IPS-20b (cell line): ENCODE data around the gene MTMR2.

Experiments
- H3K27ac ChIP-seq: one replicate; pipeline ENCODE4 v1.5.1; 2013; ENCODE audit warnings: low read length
- H3K27me3 ChIP-seq: 2 replicates; pipeline ENCODE4 v1.6.1; 2013; ENCODE audit warnings: mild to moderate bottlenecking, low read length, inconsistent platforms; ENCODE audit not compliant: insufficient read depth
- H3K36me3 ChIP-seq: 2 replicates; pipeline ENCODE4 v1.6.1; 2013; ENCODE audit warnings: low read depth, mild to moderate bottlenecking, inconsistent platforms, low read length, moderate library complexity; ENCODE audit not compliant: insufficient read depth
- H3K4me1 ChIP-seq: 2 replicates; pipeline ENCODE4 v1.6.1; 2013; ENCODE audit warnings: mild to moderate bottlenecking, control low read depth, inconsistent platforms, low read length, moderate library complexity; ENCODE audit not compliant: insufficient read depth
- H3K4me3 ChIP-seq: 2 replicates; pipeline ENCODE4 v1.5.1; 2013; ENCODE audit warnings: mild to moderate bottlenecking, low read length, inconsistent platforms
- H3K9ac ChIP-seq: 2 replicates; pipeline ENCODE4 v1.6.1; 2013; ENCODE audit warnings: low read depth, mild to moderate bottlenecking, inconsistent platforms, low read length, moderate library complexity
- H3K9me3 ChIP-seq: 2 replicates; pipeline ENCODE4 v1.6.1; 2013; ENCODE audit warnings: mild to moderate bottlenecking, low read depth, low read length, inconsistent platforms; ENCODE audit not compliant: insufficient read depth

The MTMR2 gene

DNA sequence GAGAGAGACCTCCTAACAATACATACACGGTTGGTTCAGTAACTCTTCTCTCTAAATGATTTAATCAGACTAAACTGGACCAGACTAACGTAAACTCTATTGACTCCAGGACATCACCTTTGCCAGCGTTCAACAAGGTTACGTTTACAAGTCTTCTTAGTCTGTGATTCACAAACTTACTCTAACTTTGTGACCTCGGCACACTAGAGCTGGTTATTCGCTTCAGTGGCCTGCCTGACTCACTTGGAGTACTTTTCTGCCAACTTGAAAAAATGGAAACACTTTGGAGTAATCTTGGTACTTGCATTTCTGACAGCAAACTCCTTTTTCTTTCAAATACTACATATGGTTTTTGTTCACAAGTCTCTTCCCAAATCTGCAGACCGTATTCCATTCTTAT is 26.2 kb downstream of the MTMR2 start:
- H3K9me3 ChIP-seq, result no peaks in the 10 kb centered on the region
- no peaks in the 10 kb centered on the region for H3K27me3 ChIP-seq
- H3K4me1 ChIP-seq, result peaks cover 12% of the 10 kb centered on the region; the same call in 1 of the 2 replicates
- H3K27ac ChIP-seq, result no peak overlapping the region
- H3K36me3 ChIP-seq, result no peaks in the 10 kb centered on the region
- no peak overlapping the region for H3K9ac ChIP-seq
- H3K4me3 ChIP-seq, result no peak overlapping the region

DNA sequence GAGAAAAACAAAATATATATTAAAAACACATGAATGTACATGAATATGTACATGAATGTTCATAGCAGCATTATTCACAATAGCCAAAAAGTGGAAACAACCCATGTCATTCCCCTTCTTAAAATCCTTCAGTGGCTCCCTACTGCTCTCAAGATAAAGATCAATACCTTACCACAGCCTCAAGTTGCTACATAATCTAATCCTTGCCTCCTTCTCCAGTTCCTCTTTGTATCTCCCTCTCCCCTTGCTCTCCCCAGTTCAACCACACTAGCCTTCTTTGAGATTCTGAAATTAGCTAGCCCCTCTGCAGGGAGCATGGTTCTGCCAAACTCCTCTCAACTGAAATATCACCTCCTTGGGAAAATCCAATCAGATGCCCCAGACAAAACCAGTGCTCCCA is 28.1 kb downstream of the MTMR2 start:
- H3K4me1 ChIP-seq, result peaks cover 7% of the 10 kb centered on the region; the same call in 1 of the 2 replicates
- no peaks in the 10 kb centered on the region for H3K36me3 ChIP-seq
- H3K9me3 ChIP-seq, result no peaks in the 10 kb centered on the region
- H3K9ac ChIP-seq, result no peak overlapping the region
- no peaks in the 10 kb centered on the region for H3K27me3 ChIP-seq
- no peak overlapping the region for H3K27ac ChIP-seq
- H3K4me3 ChIP-seq, result no peak overlapping the region

DNA sequence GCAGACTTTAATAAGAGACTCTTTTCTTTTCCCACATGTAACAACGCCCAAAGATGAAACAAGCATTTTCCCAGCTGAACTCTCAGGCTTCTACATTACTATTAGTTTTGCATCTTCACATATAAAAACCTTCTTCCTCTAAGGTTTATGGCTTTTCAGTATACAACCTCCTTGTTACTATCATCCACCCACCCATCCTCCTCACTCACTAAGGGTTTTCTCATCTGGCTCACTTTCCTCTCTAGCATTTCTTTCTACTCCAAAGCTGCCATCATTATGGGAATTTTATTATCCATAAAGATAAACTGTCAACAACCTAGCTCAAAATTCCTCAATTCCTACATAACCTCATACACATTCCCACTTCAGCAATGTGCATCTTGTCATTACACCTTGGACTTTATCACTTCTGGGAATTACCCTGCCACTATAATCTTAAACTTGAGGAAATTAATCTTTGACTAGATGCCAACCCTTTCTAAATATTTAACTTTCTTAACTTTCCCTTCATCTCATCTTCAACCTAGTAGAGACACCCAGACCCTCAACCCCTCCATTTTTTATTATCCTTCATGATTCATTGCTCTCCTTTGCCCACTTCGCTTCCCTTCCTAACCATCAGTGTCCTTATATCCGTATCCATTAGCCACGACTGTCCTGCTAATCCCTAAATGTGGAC is 30.9 kb downstream of the MTMR2 start:
- Histone ChIP-seq H3K9me3 (no peaks in the 10 kb centered on the region), H3K36me3 (peaks cover under 1% of the 10 kb centered on the region; the same call in 1 of the 2 replicates), H3K4me3 (no peak overlapping the region), H3K27me3 (no peaks in the 10 kb centered on the region), H3K27ac (no peak overlapping the region), H3K4me1 (peaks cover 6% of the 10 kb centered on the region; the same call in 1 of the 2 replicates), H3K9ac (no peak overlapping the region)

DNA sequence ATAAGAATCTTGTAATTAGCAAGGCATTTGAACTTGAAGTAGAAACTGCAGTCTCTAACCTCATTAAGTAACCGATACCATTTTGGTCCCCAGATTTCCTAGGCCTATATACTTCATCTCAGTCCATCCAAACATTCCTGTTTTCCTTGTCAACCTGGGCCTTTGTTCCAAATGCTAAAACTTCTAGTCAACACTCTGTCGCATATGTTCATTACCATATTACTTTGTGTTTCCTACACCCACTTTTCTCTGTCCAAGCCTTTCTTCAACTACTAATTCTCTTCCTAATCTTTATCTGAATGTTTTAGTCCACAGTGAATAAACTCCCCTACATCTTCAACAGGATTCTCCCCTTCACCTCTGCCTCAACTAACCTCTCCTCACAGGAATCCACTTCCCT is 31.4 kb downstream of the MTMR2 start:
- H3K4me1 ChIP-seq, result peaks cover 6% of the 10 kb centered on the region; the same call in 1 of the 2 replicates
- H3K9ac ChIP-seq, result no peak overlapping the region
- no peak overlapping the region for H3K27ac ChIP-seq
- H3K9me3 ChIP-seq, result no peaks in the 10 kb centered on the region
- no peaks in the 10 kb centered on the region for H3K27me3 ChIP-seq
- H3K4me3 ChIP-seq, result no peak overlapping the region
- peaks cover 6% of the 10 kb centered on the region; the same call in 1 of the 2 replicates for H3K36me3 ChIP-seq

DNA sequence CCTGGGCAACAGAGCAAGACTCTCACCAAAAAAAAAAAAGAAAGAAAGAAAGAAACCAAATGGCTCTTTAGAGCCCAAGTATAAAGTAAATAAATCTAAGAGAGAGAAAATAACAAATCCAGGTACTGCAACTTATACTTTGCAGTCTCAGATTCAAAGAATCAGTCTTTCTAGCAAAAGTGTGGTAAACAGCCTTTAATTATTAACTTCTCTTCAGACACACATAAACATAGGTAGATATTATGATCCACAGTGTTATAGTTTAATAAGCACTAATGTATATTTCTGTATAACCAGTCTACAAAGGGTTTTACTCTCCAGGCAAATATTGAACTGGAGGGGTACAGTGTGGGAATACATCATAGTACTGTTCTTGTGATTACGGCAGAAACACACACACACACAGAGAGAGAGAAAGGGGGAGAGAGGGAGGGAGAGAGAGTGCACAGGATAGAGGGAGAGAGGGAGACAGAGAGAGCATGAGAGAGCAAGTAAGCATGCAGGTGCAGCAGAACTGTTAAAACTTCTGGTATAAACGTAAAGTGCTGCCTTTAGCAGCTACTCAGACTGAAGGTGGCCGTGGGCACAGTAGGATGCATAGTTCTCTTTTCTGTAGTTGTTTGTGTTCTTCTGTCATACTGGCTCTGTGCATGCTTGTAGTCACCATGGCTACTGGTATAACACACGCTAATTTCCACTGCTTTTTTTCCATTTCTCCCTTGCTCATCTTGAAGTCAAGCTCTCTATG is 32.3 kb downstream of the MTMR2 start:
- H3K4me1 ChIP-seq, result peaks cover 6% of the 10 kb centered on the region; the same call in 1 of the 2 replicates
- H3K9ac ChIP-seq, result no peak overlapping the region
- H3K9me3 ChIP-seq, result no peaks in the 10 kb centered on the region
- H3K36me3 ChIP-seq, result peaks cover 15% of the 10 kb centered on the region; the same call in 1 of the 2 replicates
- no peak overlapping the region for H3K27ac ChIP-seq
- no peak overlapping the region for H3K4me3 ChIP-seq
- no peaks in the 10 kb centered on the region for H3K27me3 ChIP-seq

DNA sequence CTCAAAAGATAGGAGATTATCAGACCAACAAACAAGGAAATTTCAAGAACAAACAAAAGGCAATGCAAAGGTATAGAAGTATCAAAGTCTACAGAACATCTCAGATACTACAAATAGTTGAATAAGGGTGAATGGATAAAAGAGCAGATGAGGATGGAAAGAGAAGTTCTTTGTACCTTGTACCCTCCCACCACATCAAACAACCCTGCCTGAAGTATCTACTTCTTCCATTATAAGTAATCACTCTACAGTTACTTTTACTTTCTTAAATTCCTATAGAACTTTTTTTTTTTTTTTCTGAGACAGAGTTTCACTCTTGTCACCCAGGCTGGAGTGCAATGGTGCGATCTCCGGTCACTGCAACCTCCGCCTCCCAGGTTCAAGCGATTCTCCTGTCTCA is 35.1 kb downstream of the MTMR2 start:
- H3K4me1 ChIP-seq, result 0 out of 2 replicates have a peak, but pooled peaks cover 3% of the 10 kb centered on the region
- H3K4me3 ChIP-seq, result no peak overlapping the region
- H3K27ac ChIP-seq, result no peak overlapping the region
- peaks cover 19% of the 10 kb centered on the region; the same call in 1 of the 2 replicates for H3K36me3 ChIP-seq
- no peaks in the 10 kb centered on the region for H3K9me3 ChIP-seq
- H3K27me3 ChIP-seq, result no peaks in the 10 kb centered on the region
- no peak overlapping the region for H3K9ac ChIP-seq

DNA sequence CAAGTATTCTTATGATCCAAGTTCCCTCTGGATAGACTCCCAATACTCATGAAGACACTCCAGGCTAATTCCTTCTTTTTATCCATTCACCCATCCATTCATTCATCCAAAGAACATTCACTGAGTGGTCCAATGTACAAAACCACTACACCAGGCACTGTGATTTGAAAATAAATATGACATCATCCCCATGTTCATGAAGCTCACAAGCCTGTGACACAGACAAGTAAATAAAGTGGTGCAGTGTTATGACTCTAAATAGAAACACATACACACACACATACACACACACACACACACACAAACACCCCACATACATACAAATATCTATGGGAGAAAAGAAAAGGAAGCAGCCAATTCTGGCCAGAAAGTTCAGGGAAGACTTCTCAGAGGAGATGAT is 35.5 kb downstream of the MTMR2 start:
- H3K27me3 ChIP-seq, result no peaks in the 10 kb centered on the region
- H3K9me3 ChIP-seq, result no peaks in the 10 kb centered on the region
- H3K36me3 ChIP-seq, result peaks cover 19% of the 10 kb centered on the region; the same call in 1 of the 2 replicates
- 0 out of 2 replicates have a peak, but pooled peaks cover 3% of the 10 kb centered on the region for H3K4me1 ChIP-seq
- H3K9ac ChIP-seq, result no peak overlapping the region
- no peak overlapping the region for H3K27ac ChIP-seq
- no peak overlapping the region for H3K4me3 ChIP-seq

DNA sequence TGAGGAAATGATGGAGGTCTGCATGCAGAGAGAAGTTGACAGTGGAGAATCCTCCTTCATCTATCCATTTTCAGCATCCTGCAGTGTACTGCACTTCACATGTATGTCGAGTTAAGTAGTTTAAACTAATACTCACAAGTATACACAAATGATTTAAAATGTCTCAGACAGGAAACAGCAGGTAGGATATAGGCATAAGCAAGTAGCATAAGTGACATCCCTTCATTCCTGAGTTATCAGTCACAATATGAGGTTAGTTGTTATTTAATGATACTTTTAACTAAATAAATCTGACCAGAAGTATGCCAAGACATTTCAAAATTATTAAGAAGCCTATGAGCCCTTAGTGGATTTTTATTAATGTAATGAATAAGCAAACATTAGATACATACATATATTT is 37.4 kb downstream of the MTMR2 start:
- Histone ChIP-seq H3K4me1 (no peaks in the 10 kb centered on the region), H3K27ac (no peak overlapping the region), H3K27me3 (no peaks in the 10 kb centered on the region), H3K9me3 (no peaks in the 10 kb centered on the region), H3K36me3 (peaks cover 19% of the 10 kb centered on the region; the same call in 1 of the 2 replicates), H3K4me3 (no peak overlapping the region), H3K9ac (no peak overlapping the region)

DNA sequence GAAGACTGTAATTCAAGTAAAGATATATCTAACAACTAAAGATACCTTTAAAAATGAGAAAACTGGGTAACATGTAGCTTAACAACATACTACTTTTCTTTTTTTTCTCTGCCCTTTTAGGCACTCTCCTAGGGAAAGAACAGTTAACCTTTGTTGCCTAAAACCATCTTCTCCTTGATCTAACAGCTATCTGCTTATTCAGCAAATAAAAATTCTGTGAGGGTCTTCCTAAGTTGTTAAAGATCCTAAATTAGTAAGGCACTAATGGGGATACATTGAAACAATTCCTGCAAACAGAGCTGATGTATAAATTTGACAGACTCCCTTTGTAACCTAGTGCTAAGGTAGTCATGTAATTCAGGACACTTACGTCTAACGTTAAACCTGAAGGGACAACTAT is 39.1 kb downstream of the MTMR2 start:
- no peaks in the 10 kb centered on the region for H3K27me3 ChIP-seq
- no peaks in the 10 kb centered on the region for H3K4me1 ChIP-seq
- no peaks in the 10 kb centered on the region for H3K9me3 ChIP-seq
- no peak overlapping the region for H3K27ac ChIP-seq
- no peak overlapping the region for H3K9ac ChIP-seq
- H3K36me3 ChIP-seq, result peaks cover 19% of the 10 kb centered on the region; the same call in 1 of the 2 replicates
- H3K4me3 ChIP-seq, result no peak overlapping the region

DNA sequence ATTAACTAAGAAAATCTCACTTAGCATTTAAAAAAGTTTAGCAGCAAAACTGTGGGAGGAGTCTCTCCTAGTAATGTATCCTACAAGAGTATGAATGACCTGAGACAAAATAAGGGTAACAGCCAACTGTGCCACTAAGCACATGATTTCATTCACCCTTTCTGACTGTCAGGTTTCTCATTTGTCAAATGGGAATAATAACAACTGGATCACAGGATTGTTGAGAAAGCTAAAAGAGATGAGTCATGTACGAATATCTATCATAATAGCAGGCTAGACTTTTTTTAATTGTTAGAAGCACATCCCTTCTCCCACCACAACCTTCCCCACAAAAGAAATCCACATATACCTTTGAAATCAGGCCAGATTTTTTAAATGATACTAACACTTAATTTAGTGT is 39.5 kb downstream of the MTMR2 start:
- H3K36me3 ChIP-seq, result peaks cover 19% of the 10 kb centered on the region; the same call in 1 of the 2 replicates
- H3K9me3 ChIP-seq, result no peaks in the 10 kb centered on the region
- H3K9ac ChIP-seq, result no peak overlapping the region
- no peak overlapping the region for H3K4me3 ChIP-seq
- no peak overlapping the region for H3K27ac ChIP-seq
- no peaks in the 10 kb centered on the region for H3K4me1 ChIP-seq
- H3K27me3 ChIP-seq, result no peaks in the 10 kb centered on the region

DNA sequence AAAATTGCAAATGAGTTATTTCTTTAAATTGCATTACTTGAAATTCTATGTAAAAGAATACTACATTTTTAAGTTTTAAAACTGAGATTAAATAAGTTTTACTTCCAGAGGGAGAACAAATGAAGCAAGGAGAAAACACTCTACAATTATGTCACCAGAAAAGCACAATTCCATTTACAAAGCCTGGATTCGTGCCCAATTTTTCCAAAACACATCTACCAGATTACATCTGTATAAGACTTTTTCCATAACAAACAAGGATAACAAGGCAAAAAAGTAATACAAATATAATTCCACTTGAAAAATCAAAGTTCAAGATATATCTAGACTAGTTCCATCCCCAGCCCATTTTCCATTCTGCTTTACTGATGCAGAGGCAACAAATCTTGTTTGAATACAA is 40.5 kb downstream of the MTMR2 start:
- H3K36me3 ChIP-seq, result peaks cover 19% of the 10 kb centered on the region; the same call in 1 of the 2 replicates

DNA sequence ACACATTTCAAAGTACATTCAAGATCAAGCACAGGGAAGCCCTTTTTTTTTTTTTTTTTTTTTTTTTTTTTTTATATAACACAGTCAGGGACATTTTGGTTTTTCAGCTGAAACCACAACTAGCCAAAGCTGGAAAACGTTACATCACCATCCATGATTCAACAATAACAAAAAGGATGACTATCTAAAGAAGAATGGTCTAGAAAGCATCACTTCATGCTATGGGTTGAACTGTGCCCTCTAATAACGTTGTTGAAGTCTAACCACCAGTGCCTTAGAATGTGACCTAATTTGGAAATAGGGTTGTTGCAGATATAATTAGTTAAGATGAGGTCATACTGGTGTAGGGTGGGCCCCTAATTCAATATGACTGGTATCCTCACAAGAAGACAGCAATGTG is 46.6 kb downstream of the MTMR2 start:
- Histone ChIP-seq H3K36me3 (peaks cover 4% of the 10 kb centered on the region), H3K27ac (no peak overlapping the region), H3K9me3 (peaks cover 12% of the 10 kb centered on the region; the same call in 1 of the 2 replicates), H3K27me3 (no peaks in the 10 kb centered on the region), H3K4me1 (no peaks in the 10 kb centered on the region), H3K9ac (no peak overlapping the region), H3K4me3 (no peak overlapping the region)

More for the DNA sequence above, 40.5 kb downstream of the MTMR2 start:
- Histone ChIP-seq H3K27ac (no peak overlapping the region), H3K9me3 (no peaks in the 10 kb centered on the region), H3K27me3 (no peaks in the 10 kb centered on the region), H3K4me1 (no peaks in the 10 kb centered on the region), H3K4me3 (no peak overlapping the region), H3K9ac (no peak overlapping the region)
